NCI-H187 (cell line): ENCODE measurements around the gene GPR176.

ENCODE experiments used
- DNase-seq, 2 experiments: peaks; one replicate each; lab custom pipeline; 2025; lab: John Stamatoyannopoulos, UW

Gene GPR176

DNA sequence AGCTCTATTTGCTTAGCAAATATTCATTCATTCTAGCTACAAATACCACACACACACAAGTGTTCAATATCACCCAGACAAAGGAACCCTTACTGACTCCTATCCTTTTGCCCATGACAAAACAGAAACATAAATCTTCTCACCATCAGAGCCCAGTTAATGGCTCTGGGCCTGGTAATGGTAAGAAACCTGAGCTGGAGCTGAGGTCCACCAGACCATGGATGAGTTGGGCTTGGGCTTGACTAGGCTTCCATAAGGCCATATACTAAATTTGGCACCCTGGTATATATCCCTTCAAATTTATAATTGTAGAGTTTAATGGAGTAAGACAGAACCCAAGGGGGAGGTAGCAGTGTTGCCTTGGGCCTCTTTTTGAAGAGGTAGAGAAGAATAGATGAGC lies 29.4 kb downstream of the GPR176 start:
- DNase-seq, result peak; percentile 49 to 50

DNA sequence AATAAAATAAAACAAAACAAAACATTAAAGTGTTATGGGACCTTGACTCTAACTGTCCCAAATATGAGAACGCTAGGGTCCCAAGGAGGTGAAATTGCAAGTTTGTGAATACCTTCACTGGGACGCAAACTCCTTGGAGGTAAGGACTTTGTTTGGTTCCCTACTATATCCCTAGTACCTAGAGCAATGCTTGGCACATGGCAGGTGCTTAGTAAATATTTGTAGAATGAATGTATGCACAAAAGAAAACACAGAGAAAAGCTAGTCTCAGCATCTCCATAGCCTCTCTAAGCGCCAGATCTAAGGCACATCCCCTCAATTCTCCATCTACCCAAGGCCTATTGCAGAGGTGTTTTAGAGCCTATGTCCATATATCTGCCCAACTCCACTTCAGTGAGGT lies 30.5 kb downstream of the GPR176 start:
- no peak for DNase-seq

DNA sequence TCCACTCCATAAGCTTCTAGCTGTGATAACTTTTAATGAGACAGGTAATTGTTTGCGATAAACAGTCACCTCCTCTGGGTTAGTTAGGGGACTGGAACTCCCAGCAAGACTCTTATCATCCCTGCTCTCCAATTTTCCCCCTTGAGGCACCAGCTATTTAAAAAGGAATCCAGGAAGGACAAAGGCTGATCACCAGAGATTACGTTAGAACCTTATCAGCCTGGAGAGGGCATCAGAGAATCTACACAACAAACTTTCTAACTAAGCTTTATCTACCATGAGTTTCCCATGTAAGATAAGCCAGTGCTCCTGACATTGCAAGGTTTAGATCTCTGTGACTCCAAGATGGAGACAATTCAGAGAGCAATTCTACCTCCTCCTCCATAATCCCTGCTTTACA lies 31.3 kb downstream of the GPR176 start:
- no peak for DNase-seq

DNA sequence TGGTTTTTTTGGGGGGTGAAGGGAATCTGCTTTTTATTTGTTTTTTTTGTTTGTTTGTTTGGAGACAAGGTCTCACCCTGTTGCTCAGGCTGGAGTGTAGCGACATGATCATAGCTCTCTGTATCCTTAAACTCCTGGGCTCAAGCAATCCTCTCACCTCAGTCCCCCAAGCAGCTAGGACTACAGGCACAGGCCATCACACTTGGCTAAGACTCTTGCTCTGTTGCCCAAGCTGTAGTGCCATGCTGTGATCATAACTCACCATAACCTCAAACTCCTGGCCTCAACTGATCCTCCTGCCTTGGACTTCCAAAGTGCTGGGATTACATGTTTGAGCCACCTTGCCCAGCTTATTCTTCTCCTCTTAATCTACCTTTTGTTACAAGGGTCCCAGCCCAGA lies 31.8 kb downstream of the GPR176 start:
- no peak for DNase-seq

DNA sequence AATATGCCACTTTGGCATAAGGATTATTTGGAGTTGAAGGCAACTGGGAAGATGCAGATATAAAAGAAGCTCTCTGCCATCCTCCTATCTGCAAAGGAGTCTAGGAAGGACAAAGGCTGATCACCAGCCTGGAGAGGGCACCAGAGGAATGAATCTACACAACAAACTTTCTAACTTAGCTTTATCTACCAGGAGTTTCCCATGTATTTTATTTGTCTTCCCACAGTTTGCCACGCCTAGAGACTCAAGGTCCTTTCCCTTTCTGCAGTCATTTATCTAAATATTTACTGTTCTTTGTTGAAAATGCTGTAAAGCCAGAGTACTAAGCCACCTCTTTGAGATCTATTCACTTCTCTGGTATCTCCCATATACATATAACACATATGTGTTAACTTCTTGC lies 32.2 kb downstream of the GPR176 start:
- DNase-seq, result no peak

DNA sequence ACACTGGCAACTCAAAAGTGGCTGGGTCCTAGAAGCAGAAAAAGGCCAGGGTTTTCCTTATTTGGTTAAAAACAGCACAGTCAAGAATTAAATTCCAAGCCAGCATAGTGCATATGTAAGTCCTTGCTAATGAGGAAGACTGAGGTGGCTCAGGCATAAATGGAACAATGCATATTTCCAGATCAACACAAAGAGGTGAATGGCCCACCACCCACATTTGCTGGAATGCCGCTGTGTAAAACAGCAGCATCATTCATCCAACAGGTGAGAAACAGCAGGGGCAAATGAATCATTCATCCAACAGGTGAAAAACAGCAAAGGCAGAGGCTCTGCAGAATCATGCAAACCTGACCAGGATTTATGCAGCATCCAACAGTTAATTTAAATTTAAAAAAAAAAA lies 32.9 kb downstream of the GPR176 start:
- DNase-seq, result no peak

DNA sequence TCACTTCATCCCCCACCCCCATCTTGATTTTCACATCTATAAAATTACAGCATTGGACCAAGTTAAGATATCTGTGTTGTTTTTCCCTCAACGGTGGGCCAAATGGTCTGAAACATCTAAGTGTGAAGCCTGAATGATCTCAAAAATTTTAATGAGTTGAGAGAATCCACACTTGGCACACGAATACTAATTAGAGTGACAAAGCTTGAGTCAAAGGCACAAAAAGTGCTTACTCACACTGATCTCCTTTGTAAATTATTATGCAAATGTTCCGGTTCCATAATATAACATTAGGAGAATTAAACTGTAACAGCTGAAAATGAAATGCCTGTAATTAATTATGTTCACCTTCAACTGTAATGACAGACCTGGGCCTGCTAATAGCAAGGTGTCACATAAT lies 33.6 kb downstream of the GPR176 start:
- DNase-seq, result no peak

DNA sequence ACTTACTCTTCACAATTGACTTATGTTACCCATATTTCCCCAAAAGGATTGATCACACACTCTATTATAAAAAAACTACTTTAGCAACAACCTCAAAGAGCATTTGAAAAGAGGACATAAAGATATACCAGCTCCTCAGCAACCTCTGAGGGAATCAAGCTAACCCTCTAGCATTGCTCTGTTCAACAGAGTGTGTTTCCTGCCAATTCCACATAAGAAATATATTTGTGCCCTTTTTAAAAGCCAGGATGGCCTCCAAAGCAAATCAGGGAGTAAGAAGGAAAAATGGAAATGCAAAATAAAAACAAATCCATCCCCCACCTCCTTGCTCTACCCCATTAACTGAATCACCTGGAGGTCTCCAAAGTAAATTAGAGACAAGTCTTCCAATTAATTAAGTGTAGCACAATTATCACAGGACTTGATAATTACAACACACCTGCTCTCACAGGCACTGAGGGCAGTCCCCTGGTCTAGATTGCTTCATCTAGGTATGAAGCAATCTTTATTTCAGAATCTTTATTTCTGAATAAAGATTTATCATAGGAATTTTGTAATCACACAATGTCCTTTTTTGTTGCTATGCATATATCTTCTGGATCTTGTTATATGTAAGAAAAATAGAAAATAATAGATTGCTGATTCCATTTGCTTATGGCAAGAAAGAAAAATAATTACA lies 34.8 kb downstream of the GPR176 start:
- DNase-seq, result no peak

DNA sequence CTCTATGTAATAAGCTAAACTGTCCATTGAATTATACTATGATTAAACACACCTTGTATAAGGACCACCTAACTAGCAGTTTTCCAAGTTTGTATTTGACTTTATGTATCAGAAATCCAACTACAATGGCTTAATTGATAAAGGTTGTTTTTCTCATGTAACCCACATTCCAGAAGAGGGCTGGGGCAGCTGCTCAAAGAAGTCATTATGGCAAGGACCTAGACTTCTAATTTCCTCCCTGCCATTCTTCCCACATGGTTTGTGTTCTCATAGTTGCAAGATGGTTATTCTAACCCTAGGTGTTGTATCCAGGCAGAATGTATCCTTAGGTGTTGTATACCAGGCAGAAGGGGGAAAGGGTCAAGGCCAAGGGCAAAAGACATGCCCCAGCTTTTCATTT lies 35.7 kb downstream of the GPR176 start:
- no peak for DNase-seq

DNA sequence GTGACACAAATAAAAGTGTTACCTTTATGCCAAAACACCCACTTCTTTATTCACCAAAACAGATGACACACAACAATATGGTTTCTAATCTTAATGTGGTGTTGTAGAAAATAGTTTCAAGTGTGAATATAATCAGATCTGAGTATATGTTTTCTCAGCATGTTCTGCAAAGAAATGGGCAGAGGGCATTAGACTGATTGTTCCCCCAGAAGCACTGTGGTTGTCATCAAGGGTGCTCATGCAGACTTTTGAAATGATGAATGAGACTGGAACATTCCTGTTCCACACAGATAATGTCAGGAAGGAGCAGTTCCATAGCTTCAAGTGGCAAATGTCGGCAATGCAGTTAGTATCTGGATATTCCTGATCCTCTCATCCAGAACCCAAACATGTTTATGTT lies 37.5 kb downstream of the GPR176 start:
- DNase-seq, result no peak

DNA sequence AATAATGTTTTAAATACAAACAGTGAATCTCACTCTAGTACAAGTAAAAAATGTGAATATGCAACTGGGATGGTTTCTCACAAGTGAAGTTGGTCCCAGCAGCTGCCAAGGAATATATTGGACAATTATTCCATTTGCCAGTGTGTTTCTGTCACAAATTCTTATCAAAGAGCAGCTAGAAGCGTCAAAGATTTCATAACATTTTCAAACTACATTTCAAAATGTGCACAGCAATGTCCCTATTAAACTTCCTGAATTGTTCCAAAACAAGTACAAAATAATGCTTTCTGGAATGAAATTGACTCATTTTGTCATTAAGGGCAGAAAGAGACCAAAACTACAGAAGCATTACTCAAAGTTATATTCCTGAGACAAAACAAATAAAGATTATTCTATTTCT lies 38.3 kb downstream of the GPR176 start:
- no peak for DNase-seq

DNA sequence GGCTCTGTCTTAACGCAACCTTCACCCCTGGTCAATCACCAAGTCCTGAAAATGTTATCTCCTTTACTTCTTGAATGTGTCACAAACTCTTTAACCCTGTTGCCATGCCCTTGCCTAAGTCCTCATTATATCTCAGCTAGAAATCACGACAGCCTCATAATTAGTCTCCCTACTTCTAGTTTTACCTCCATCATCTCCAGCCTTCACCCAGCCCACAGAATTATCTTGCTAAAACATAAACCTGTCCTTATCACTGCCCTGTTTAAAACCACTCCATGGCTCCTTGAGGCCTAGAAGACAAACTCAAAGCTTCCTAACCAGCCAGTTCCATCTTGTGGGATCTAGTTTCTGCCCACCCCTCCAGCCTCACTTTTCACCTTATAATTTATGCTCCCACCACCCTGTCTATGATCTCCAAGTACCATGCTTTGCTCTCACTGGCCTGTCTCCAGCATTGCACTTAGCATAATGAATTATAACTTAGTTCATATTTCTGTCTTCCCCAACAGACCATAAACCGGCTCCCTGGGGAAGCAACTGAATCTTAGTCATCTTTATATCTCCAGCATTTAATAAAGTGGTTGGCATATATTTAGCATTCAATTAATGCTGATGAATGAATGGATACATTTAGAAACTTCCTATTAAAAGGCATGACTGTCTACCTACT lies 39.2 kb downstream of the GPR176 start:
- DNase-seq, result peak; percentile 26 to 62

DNA sequence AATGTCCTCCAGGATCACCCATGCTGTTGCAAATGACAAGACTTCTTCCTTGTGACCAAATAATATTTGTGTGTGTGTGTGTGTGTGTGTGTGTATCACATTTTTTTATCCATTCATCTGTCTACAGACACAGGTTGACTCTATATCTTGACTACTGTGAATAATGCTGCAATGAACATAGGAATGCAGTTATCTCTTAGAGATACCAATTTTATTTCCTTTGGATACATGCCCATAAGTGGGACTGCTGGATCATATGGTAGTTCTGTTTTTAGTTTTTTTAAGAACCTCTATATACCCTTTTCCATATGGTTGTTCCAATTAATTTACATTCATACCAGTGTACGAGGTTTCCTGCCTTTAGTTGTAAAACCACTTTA lies 41.7 kb downstream of the GPR176 start:
- no peak for DNase-seq

DNA sequence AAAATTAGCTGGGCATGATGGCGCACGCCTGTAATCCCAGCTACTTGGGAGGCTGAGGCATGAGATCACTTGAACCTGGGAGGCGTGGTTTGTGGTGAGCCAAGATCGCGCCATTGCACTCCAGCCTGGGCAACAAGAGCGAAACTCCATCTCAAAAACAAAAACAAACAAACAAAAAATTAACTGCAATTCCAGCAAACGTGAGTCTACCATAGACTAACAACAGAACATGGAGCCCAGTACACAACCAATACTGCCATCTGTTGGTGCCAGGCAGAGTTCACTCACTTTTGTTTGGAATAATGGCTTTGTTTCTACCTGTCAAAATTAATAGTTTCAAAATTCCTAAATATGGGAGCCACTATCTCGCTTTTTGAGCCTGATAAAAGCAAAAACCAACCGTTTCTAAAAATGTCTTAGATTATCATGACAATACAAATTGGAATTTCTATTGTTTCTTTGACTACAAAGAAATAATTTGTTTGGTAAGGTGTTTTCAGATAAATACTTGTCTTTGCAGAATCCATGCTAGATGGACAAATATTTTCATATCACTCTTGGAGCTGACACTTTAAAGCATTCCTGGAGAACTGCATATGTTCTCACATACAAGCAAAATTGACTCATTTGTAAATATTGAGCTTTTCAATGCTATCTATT lies 45.0 kb downstream of the GPR176 start:
- DNase-seq, result no peak

DNA sequence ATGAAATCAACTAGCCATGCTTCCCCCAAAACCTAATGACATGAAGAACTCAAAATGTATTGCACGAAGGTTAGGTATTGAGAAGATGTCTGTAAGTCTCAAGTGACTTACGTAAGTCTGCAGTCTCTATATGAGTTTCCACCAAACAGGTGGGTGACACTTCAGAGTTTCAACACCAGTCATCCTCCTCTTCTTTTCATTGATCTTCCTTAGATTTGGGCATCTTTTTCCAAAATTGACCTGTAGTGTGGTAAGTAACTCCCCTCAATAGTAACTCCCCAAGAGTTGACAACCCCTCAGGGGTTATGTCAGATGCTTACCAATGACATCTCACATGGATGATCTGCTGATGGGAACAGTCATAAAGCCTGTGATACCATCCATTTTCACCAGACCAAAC lies 46.1 kb downstream of the GPR176 start:
- no peak for DNase-seq

DNA sequence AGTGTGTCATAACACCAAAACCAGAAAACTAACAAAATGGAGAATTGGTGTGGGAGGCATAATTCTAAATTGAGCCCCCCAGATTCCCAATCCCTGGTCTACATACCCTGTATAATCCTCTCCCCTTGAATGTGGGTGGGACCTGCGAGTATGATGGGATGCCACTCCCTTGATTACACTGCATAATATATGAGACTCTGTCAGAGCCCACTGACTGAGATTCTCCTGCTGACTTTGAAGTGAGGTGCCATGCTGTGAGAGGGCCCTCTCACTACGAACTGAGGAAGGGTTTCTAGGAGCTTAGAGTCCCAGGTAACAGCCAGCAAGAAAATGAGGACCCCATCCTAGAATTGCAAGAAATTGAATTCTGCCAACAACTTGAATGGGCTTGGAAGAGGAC lies 49.5 kb downstream of the GPR176 start:
- no peak for DNase-seq

DNA sequence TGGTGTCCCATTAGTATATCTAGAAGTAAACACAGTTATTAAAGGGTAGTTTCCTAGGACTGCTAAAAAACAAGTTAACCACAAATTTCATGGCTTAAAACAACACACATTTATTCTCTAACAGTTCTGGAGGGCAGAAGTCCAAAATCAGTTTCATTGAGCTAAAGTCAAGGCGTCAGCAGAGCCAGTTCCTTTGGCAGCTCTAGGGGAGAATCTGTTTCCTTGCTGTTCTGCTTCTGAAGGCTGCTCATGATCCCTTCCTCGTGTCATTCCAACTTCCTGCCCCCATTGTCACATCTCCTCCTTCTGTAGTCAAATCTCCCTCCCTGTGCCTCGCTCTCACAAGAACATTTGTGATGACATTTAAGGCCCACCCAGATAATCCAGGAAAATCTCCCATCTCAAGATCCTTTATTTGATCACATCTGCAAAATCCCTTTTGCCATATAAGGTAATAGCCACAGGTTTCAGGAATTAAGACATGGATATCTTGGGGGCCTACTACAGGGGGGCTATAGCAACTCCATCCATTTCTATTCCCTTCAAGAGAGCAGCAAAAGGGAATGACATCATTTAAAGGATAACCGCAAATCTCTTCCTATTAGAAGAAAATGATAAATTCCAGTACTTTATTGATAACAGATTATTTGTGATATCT lies 50.1 kb downstream of the GPR176 start:
- no peak for DNase-seq

DNA sequence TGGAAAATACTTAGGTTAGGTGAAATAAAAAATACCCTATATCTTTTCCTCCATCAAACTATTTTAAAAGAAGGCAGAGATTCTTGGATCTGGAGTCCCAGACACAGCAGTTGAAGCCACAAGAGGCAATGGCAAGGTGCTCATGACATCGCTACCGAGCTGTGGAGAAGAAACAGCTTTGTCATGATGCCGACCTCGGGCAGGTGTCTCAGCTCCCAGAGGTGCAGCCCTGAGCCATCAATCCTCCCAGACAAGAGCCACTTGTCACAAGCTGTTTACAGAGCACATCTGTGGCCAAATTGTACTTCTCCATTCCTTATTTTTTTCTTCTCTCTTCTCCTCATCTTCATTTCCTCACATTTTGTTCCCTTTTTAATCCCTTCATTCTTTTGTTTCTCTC lies 50.8 kb downstream of the GPR176 start:
- DNase-seq, result peak in 1 of 2 experiments; percentile 67

DNA sequence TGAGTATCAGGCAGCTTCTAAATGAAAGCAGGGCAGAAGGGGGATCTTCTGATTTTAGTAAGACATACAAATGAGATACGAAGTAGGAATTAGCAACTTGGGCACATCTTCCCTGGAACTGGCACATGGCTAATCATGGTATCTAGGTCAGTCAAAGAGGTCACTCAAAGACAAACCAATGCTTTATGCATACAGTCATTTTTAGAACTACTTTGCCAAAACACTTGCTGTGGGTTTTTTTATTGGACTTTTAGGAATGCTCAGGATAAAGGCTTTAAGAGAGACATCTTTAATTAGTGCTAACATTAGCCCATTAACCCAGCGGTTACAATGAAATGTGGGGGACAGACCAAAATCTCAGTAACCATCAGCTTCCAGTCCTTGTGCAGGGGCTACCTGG lies 51.7 kb downstream of the GPR176 start:
- no peak for DNase-seq

DNA sequence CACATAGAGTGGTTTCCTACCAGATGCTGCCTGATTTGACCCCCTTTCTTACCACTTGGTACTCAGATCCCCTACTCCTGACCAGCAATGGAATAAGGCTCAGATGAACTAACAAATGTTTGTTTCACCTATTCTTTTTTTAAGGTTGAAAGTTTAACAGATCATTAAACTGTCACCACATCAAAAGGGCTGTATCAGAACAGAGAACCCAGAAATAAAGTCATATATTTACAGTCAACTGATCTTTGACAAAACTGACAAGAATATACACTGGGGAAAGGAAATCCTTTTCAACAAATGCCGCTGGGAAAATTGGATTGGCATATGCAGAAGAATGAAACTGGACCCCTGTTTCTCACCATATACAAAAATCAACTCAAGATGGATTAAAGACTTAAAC lies 56.0 kb downstream of the GPR176 start:
- DNase-seq, result no peak

DNA sequence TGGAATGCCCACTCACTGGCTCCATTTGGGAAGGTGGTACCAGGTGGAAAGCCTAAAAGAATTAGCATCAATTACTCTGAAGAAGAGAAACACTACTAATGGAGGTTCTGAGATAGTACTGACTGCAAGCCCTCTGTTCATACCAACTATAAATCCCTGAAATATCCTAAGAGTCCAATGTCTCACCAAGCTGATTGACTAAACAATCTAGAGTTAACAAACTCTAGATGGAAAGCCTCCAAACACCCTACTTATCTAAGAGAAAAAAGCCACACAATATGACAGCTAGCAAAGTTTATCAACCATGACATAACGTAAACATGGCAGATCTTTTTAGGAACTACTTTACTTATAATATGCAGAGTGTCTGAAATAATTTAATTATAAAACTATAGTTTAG lies 59.2 kb downstream of the GPR176 start:
- no peak for DNase-seq

DNA sequence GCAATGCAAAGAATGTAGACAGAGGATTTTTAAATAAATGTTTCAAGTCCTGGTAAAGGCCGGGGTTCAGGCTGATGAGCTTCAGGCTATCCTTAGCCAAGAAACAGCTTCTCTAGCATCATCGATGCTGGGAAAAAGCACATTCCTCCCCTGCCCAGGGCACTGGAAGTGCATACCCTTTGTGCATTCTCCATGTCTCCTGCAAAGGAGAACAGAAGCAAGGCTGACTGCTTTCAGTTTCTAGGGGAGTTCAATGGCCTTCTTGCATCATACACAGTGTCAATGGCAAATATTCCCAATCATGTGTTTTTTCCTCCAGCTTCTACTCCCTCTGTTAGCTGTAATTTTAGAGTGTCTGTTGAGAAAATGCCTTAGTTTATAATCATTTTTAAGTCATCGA lies 59.9 kb downstream of the GPR176 start:
- no peak for DNase-seq

DNA sequence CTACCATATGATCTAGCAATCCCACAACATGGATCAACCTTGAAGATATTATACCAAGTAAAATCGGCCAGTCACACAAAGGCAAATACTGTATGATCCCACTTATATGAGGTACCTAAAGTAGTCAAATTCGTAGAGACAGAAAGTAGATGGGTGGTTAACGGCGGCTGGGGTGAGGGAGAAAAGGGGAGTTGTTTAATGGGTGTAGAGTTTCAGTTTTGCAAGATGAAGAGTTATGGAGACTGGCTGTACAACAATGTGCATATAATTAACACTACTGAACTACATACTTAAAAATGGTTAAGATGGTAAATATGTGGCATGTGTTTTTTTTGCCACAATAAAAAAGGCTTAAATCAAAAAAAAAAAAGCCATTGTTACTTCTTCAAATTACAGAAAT lies 60.4 kb downstream of the GPR176 start:
- no peak for DNase-seq
